GM21515 (cell line): ENCODE data around the gene MAOA.
"Not testable (repeated sequence)": the region's sequence is repeated elsewhere in the genome, so short reads cannot be mapped to it uniquely, and the experiment has no call there.

Experiments
- ATAC-seq: cut with Tn5 transposase; IDR thresholded peaks from one replicate; pipeline ENCODE4 v1.9.1; 2021; ENCODE audit not compliant: unreplicated experiment

The MAOA gene

DNA sequence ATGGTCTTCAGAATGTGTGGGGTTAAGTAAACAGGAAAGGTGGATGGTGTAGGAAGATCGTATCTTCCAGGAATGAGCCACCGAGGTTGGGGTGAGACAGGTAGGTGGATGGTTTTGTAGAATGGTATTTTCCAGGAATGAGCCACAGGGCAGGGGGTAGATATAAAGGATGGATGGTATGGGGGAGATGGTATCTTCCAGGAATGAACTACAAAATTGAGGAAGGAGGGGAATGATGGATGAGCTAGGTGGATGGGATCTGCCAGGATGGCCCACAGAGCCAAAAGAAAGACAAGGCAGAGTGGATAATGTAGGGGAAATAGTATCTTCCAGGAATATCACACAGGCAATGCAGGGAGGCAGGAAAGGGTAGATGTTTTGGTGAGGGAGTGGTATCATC lies 60.0 kb downstream of the MAOA start:
- ATAC-seq, result no peak

DNA sequence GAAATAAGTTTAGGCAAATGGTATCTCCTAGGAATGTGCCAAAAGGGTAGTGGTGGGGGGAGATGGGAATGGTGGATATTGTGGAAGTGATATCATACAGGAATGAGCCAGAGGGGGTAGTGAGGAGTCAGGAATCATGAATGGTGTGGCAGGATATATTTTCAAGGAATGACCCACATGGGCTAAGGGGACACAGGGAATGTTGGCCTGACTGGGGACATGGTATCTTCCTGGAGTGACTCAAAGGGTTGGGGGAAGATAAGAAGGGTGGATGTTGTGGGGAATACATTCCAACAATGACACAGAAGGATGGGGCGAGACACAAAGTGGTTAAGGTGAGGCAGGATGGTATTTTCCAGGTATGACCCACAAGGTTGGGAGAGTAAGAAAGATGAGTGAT lies 60.6 kb downstream of the MAOA start:
- no peak for ATAC-seq

DNA sequence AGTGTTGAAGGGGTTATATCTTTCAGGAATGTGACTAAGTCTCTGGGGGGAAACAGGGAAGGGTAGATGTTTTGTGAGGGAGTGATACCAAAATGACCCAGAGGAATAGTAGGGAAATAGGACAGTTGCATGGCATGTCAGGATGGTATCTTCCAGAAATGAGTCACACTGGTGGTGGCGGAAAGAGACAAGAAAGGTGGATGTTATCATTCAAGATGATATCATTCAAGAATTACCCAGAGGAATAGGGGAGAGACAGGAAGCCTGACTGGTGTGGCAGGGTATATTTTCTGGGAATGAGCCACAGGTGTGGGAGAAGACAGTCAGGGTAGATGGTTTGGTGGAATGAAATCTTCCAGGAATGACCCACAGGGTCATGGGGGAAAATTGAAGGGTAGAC lies 61.1 kb downstream of the MAOA start:
- no peak for ATAC-seq

DNA sequence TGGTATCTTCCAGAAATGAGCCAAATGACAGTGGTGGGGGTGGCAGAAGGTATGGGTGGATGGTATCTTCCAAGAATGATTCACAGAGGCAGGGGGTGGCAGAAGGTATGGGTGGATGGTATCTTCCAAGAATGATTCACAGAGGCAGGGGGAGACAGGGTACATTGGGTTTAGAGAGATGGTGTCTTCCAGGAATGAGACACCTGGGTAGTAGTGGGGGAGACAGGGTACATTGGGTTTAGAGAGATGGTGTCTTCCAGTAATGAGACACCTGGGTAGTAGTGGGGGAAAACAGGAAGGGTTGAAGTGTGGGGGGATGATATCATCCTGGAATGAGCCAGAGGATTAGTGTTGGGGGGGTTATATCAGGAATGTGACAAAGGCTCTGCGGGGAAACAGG lies 62.0 kb downstream of the MAOA start:
- ATAC-seq, result no peak

DNA sequence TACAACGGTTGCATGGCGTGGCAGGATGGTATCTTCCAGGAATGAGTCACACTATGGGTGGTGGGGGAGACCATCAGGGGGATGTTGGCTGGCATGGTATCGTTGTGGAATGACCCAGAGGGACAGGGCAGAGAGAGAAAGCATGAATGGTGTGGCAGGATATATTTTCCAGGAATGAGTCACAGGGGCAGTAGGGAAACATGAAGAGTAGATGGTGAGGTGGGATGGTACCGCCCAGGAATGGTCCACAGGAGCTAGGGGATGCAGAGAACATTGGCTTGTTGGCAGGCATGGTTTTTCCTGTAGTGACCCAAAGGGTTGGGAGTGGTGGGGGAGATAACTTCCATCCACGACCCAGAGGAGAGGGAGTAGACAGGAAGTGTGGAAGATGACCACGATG lies 62.4 kb downstream of the MAOA start:
- no peak for ATAC-seq

DNA sequence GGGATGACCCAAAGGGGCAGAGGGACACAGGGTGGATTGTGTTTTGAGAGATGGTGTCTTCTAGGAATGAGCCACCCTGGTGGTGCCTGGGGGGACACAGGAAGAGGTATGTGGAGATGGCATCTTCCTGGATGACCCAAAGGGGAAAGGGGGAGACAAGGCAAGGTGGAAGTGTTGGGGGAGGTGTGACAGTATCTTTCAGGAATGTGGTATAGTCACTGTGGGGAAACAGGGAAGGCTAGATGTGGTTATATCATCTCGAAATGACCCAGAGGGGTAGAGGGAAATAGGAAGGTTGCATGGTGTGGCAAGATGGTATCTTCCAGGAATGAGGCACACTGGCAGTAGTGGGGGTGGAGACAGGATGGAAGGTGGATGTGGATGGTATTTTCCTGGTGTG lies 62.9 kb downstream of the MAOA start:
- ATAC-seq, result no peak

DNA sequence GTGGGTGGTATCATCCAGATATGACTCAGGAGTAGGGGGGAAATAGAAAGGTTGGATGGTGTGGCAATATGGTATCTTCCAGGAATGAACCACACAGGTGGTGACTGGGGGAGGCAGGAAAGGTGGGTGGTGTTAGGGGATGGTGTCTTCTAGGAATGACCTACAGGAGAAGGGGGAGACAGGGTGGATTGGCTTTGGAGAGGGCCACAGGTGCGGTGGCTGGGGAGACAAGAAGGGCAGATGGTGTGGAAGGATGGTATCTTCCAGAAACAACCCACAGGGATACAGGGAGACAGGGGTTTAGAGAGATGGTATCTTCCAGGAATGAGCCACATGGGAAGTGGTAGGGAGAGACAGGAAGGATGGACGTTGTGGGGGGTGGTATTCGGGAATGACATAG lies 64.0 kb downstream of the MAOA start:
- no peak for ATAC-seq

DNA sequence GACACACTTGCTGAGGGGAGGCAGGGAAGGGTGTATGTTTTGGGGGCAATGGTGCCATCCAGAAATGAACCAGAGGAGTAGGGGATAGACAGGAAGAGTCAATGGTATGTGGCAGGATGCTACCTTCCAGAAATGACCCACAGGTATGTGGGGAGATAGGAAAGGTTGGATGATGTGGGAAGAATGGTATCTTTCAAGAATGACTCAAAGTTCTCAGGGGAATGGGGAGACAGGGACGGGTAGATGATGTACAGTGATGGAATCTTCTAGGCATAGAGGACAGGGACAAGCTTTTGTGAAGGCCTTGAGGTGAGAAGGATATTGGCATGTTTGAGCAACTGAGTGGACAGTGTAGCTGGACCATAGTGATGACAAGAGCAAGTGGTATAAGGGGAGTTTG lies 64.9 kb downstream of the MAOA start:
- ATAC-seq, result no peak

DNA sequence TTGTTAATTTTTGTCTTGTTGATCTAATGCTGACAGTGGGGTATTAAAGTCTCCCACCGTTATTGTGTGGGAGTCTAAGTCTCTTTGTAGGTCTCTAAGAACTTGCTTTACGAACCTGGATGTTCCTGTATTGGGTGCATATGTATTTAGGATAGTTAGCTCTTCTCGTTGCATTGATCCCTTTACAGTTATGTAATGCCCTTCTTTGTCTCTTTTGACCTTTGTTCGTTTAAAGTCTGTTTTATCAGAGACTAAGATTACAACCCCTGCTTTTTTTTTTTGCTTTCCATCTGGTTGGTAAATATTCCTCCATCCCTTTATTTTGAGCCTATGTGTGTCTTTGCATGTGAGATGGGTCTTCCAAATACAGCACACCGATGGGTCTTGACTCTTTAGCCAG lies 69.1 kb downstream of the MAOA start:
- ATAC-seq, result not testable (repeated sequence)

DNA sequence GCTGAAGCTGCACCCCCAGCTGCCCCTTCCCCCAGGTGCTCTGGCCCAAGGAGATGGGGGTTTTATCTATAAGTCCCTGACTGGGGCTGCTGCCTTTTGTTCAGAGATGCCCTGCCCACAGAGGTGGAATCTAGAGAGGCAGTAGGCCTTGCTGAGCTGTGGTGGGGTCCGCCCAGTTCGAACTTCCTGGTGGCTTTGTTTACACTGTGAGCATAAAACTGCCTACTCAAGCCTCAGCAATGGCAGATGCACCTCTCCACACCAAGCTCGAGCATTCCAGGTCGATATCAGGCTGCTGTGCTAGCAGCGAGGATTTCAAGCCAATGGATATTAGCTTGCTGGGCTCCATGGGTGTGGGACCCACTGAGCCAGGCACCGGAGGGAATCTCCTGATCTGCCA lies 71.2 kb downstream of the MAOA start:
- not testable (repeated sequence) for ATAC-seq

DNA sequence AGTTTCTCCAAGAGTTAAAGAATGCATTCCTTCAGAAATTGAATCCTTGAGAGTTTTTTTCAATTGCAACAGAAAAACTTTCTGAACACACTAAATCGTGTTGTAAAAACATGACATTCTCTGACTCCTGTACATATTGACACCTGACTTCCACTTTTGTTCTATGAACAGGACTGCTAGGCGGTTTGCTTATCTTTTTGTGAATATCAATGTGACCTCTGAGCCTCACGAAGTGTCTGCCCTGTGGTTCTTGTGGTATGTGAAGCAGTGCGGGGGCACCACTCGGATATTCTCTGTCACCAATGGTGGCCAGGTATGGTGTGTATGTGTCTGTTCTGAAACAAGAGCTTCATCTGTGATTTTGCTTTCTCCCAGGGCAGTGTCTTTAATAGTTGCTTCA lies 71.9 kb downstream of the MAOA start:
- ATAC-seq, result no peak

DNA sequence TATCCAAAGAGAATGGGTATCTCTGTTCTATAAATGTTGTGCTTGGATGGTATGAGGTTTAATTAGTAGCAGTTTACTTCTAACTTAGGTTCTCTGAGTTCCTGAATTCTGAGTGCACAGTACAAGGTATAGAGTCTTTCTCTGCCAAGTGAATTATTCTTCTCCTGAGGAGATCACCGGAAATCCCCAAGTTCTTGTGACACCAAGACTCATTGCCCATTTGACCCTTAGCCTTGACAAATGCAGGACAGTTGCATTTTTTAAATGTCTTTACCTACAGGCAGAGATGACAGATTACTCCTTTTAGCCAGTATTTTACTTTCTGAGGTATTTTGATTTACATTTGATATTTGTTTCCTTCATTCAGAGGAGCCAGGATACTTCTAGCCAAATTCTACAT lies 72.9 kb downstream of the MAOA start:
- no peak for ATAC-seq

DNA sequence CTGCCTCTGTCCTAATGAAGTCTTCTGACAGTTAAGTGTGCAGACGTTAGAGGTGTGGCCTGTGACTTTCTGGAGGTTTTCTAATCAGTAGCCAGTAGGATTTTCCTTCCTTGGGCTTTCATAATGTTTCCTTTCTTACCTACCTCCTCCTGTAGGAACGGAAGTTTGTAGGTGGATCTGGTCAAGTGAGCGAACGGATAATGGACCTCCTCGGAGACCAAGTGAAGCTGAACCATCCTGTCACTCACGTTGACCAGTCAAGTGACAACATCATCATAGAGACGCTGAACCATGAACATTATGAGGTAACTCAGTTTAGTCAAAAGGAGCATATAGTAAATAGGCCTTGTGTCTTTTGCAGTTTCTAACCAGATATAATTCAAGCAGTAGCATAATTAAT lies 75.0 kb downstream of the MAOA start:
- no peak for ATAC-seq

DNA sequence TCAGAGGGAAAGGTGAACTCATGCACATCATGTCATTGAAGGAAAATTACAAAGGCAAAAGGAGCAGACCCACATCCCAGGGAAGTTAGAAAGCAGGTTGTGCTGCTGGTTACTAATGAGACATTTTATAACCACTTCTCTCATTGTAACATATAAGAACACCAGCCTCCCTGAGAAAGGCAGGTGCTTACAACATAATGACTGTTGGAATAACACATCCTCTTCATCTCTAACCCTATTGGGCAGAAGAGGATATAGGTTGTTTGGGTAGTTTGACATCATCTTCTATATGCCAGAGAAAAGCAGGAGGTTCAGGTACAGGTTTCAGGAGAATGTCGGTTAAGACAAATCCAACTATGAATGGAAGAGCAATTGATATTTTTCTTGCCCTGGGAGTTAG lies 77.6 kb downstream of the MAOA start:
- no peak for ATAC-seq

DNA sequence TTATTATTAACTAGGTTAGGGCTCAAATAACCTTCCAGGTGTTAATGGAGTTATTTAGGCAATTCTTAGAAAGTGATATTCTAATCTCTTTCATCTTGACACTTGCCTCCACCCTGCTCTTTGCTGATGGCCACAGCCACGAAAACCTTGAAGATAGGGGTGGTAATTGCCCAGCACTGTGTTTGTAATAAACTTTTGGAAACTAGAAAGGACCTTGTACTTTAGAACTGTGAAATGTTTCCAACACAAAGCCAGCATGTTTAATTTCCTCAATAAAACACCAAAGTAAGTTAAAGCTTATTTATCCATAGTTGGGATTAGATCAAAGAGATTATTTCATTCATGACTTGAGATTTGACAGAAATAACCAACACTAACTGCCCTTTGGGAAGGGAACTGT lies 78.3 kb downstream of the MAOA start:
- ATAC-seq, result no peak

DNA sequence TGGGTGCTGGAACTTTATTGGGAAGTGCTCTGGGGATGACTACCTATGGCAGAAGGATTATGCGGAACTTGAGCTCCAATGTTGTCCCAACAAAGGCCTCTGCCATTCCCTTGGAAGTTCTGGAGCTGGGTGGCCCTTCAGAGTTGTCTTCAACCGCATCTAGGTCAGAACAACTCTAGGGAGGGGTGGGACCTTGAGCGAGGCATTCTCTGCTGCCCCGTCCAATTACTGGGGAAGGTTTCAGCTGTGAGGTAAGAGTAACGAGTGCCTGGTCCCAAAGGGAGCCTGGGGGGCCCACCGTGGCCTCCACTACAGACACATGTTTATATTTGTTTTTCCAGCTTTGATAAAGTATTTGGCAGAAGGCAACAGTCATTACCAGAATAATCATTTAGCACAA lies 79.4 kb downstream of the MAOA start:
- ATAC-seq, result no peak

DNA sequence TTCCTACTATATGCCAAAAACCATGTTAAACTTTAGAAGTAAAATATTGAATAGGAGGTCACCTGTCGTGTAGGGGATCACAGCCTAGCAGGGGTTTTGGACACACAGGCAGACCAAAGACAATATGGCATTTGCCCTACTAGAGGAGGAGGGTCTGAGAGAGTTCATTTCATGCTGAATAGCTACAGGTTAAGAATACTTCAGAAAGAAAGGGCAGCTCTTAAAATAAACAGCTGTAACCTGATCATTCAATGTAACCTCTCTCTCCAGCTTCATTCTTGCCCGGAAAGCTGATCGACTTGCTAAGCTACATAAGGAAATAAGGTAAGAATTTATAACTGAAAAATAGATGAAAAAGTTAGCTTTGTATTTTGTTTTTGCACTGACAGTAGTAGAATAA lies 79.9 kb downstream of the MAOA start:
- ATAC-seq, result no peak

DNA sequence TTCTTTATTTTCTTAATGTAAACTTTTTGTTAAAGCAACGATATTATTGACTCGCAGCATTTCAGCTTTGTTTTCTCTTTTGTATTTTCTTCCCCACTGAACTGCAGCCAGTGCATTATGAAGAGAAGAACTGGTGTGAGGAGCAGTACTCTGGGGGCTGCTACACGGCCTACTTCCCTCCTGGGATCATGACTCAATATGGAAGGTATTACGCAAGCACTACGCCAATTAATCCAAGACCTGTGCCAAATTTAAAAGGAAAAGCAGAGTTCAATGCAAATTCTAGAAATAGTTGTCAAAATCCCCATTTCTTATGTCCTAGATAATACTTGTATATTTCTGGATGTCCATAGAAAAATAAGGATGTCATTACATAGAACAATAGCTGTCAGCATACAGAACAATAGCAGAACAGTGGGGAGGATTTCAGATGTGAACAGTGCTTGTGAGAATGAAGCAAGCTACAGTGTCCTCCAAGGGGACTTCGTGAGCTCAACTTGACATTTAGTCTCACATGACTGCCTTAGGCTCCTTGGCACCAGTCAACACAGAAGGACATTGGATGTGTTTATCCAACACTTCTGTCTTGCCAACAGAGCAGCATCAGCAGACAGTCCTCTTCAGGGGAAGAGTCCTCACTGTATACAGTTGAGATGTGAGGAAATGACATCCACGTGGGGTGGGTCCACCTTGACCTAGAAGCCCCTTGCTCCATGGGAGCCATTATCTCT lies 85.9 kb downstream of the MAOA start:
- ATAC-seq, result no peak

DNA sequence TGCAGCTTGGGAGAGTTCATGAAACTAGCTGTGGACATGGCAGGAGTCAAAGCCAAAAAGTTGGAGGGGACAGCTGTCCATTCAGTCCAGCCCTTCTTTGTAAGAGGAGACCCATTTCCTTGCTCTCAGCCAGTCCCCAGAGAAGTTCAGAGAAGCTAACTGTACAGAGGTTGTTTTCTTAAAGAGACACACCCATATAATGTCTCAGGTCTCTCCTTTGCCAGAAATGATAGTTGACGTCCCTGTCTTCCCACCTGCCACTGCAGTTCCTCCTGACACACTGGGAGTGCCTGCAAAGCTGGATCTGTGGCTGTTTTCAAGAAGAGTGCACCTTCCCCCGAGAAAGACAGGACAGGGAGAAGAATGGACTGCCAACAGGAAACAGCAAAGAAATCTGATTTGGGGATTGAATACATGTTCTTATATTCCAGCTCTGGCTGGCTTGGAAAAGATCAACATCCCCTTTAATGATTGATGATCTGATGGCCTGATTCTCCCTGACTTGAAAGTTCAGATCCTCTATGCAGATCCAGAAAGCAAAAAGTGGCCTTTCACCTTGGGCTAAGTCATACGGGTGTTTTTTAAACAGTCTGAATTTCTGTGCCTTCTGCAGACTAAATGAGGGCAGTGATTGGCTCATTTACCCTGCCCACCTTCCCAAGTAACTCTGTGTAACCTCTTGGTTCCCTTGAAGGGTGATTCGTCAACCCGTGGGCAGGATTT lies 87.2 kb downstream of the MAOA start:
- ATAC-seq, result no peak

DNA sequence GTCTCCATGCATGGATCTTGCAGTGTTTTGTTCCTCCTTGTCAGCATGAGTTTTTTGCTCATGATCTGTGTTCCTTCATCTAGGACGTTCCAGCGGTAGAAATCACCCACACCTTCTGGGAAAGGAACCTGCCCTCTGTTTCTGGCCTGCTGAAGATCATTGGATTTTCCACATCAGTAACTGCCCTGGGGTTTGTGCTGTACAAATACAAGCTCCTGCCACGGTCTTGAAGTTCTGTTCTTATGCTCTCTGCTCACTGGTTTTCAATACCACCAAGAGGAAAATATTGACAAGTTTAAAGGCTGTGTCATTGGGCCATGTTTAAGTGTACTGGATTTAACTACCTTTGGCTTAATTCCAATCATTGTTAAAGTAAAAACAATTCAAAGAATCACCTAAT lies 88.2 kb downstream of the MAOA start:
- no peak for ATAC-seq

DNA sequence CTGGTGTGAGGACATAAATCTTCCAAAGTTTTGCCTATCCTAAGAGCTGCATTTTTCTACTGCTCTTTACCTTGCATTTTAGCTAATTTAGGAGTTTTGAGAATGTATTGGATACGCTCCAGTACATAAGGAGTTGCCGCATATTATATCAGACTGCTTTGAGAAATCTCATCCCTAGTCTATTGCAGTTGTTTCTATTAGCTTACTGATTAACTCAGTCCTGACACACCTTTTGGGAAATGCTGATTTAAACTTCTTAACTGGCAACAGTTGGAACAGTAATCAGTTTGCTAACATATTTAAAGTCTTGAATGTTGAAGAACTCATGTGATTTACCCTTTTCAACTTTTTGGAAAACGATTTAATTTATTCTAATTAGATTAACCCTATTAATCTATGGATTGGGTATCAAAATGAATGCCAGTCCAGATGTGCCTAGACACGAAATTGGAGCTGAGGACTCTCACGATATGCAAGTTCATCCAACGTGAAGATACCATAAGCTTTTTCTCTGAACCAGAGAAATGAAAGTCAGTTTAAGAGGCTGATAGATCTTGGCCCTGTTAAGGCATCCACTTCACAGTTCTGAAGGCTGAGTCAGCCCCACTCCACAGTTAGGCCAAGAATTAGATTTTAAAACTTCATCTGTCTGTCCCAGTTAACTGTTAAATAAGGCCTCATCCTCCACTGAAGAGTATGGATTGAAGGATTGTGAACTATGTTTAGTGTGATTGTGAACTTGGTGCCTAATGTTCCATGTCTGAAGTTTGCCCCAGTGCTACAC lies 90.0 kb downstream of the MAOA start:
- no peak for ATAC-seq

DNA sequence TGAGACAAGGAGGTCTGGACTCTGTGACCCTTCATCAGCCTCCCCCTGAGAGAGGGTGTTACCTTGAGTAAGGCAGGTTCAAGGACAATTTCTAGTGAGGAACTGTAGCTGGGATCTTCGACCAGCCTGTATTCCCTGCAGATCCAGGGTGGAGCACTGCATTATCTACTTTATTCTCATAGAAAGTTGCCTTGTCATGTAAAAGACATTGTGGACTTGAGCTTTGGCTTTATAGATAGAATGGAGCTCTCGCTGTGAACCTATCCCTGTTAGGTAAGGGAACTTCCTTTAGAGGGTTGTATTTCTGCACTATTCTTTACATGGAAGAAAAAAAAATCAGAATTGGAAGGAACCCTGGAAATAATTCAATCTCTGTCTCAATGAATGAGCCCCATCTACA lies 91.4 kb downstream of the MAOA start:
- no peak for ATAC-seq
